GM23338 (cell line): ENCODE measurements around the gene MOB3C. TPM values are rescaled to one million over a fixed set of nuclear protein-coding genes. Genes with fewer than 3 reads are reported as not detected.

Experiments
- ATAC-seq: fragments of 200-7000 bp; cut with Tn5 transposase; 3 replicates; pipeline ENCODE4 v1.9.1; 2020
- DNase-seq: peaks from one replicate; pipeline ENCODE4 v3.0.0-alpha.2; 2015; ENCODE audit warnings: low spot score
- H2AFZ ChIP-seq: fragments of 200-600 bp; sonication (generic); 2 replicates; pipeline ENCODE4 v1.8.0; 2016; ENCODE audit warnings: antibody characterized with exemption, mild to moderate bottlenecking, moderate library complexity
- H3F3A ChIP-seq: fragments of 200-600 bp; sonication (generic); replicated peaks from 2 replicates; pipeline ENCODE4 v1.8.0; 2017; ENCODE audit warnings: antibody characterized with exemption, mixed run types, low read depth
- H3K27ac ChIP-seq: fragments of 200-600 bp; sonication (generic); 2 replicates; pipeline ENCODE4 v1.6.1; 2016; ENCODE audit warnings: low read depth
- H3K27me3 ChIP-seq: fragments of 200-600 bp; sonication (generic); 2 replicates; pipeline ENCODE4 v1.8.0; 2016; ENCODE audit warnings: mild to moderate bottlenecking, mixed run types, moderate library complexity; ENCODE audit not compliant: insufficient read depth
- H3K36me3 ChIP-seq: fragments of 200-600 bp; sonication (generic); 2 replicates; pipeline ENCODE4 v1.8.0; 2016; ENCODE audit warnings: mild to moderate bottlenecking; ENCODE audit not compliant: insufficient read depth
- H3K4me1 ChIP-seq: fragments of 200-600 bp; sonication (generic); 2 replicates; pipeline ENCODE4 v1.8.0; 2016; ENCODE audit warnings: mild to moderate bottlenecking, moderate library complexity; ENCODE audit not compliant: insufficient read depth
- H3K4me2 ChIP-seq: fragments of 200-600 bp; sonication (generic); 2 replicates; pipeline ENCODE4 v1.7.1; 2017; ENCODE audit warnings: mixed run types
- H3K4me3 ChIP-seq: fragments of 200-600 bp; sonication (generic); 2 replicates; pipeline ENCODE4 v1.6.1; 2016; ENCODE audit warnings: mixed run types
- H3K79me2 ChIP-seq: fragments of 200-600 bp; sonication (generic); replicated peaks from 2 replicates; pipeline ENCODE4 v1.8.0; 2017; ENCODE audit warnings: mild to moderate bottlenecking; ENCODE audit not compliant: insufficient read depth
- H3K9me2 ChIP-seq: fragments of 200-600 bp; sonication (generic); 2 replicates; pipeline ENCODE4 v1.8.0; 2017; ENCODE audit not compliant: insufficient read depth
- H4K20me1 ChIP-seq: fragments of 200-600 bp; sonication (generic); replicated peaks from 2 replicates; pipeline ENCODE4 v1.8.0; 2017; ENCODE audit warnings: mild to moderate bottlenecking; ENCODE audit not compliant: insufficient read depth
- H3K27ac Mint-ChIP-seq: 2 replicates; pipeline ENCODE4 v1.8.0; 2020; ENCODE audit warnings: inconsistent platforms, mild to moderate bottlenecking, moderate library complexity, mixed read lengths
- H3K27me3 Mint-ChIP-seq: 3 replicates; pipeline ENCODE4 v1.8.0; 2022; ENCODE audit warnings: low read depth, mild to moderate bottlenecking, moderate library complexity, mixed read lengths, inconsistent platforms; ENCODE audit not compliant: insufficient read depth, poor library complexity
- H3K36me3 Mint-ChIP-seq: 3 replicates; pipeline ENCODE4 v1.8.0; 2021; ENCODE audit warnings: low read depth, mild to moderate bottlenecking, inconsistent platforms, moderate library complexity, mixed read lengths
- H3K4me1 Mint-ChIP-seq: 3 replicates; pipeline ENCODE4 v1.8.0; 2020; ENCODE audit warnings: mild to moderate bottlenecking, inconsistent platforms, mixed read lengths
- H3K4me3 Mint-ChIP-seq: 3 replicates; pipeline ENCODE4 v1.8.0; 2021; ENCODE audit warnings: moderate library complexity, mild to moderate bottlenecking, inconsistent platforms, mixed read lengths
- H3K9me3 Mint-ChIP-seq: 3 replicates; pipeline ENCODE4 v1.8.0; 2020; ENCODE audit warnings: moderate library complexity, mild to moderate bottlenecking, inconsistent platforms, mixed read lengths
- CREB1 ChIP-seq: fragments of 250-450 bp; sonication (Bioruptor Pico); IDR thresholded peaks from 2 replicates; pipeline ENCODE4 v1.5.0; 2020; ENCODE audit warnings: low read depth, mild to moderate bottlenecking, moderate library complexity
- ETS1 ChIP-seq: IDR thresholded peaks from 2 replicates; pipeline ENCODE4 v1.6.1; 2016; ENCODE audit warnings: antibody characterized with exemption
- EZH2 ChIP-seq: fragments of 200-600 bp; sonication (generic); IDR thresholded peaks from one replicate; pipeline ENCODE4 v1.8.0; 2017; ENCODE audit warnings: antibody characterized with exemption, mild to moderate bottlenecking, low read depth; ENCODE audit not compliant: unreplicated experiment
- EZH2phosphoT487 ChIP-seq: fragments of 200-600 bp; sonication (generic); IDR thresholded peaks from one replicate; pipeline ENCODE4 v1.8.1; 2018; ENCODE audit warnings: antibody characterized with exemption; ENCODE audit not compliant: unreplicated experiment
- JUNB ChIP-seq: IDR thresholded peaks from one replicate; pipeline ENCODE4 v1.6.1; 2016; ENCODE audit warnings: antibody characterized with exemption; ENCODE audit not compliant: unreplicated experiment
- NANOG ChIP-seq: IDR thresholded peaks from 2 replicates; pipeline ENCODE4 v1.6.1; 2016; ENCODE audit warnings: antibody characterized with exemption, borderline replicate concordance
- POLR2AphosphoS5 ChIP-seq: IDR thresholded peaks from 2 replicates; pipeline ENCODE4 v1.6.1; 2016; ENCODE audit warnings: antibody characterized with exemption, low read depth
- STAT1 ChIP-seq: IDR thresholded peaks from one replicate; pipeline ENCODE4 v1.6.1; 2016; ENCODE audit warnings: antibody characterized with exemption; ENCODE audit not compliant: unreplicated experiment
- ZNF114 ChIP-seq: fragments of 250-450 bp; sonication (Bioruptor Pico); IDR thresholded peaks from 2 replicates; pipeline ENCODE4 v1.5.0; 2020; ENCODE audit warnings: mild to moderate bottlenecking, moderate library complexity
- ZNF331 ChIP-seq: fragments of 250-450 bp; sonication (Bioruptor Pico); IDR thresholded peaks from 2 replicates; pipeline ENCODE4 v1.5.0; 2020; ENCODE audit warnings: low read depth, mild to moderate bottlenecking, moderate library complexity
- polyA plus RNA-seq: library from polyadenylated mRNA; unstranded; fragments of >200 nt; fragmentation: Nextera tagmentation; extraction: Ambion mirVana; gene quantifications from 2 replicates; pipeline ENCODE4 v1.2.1, GENCODE V29; 2016
- total RNA-seq: library from RNA; depleted of rRNA; stranded (reverse); fragments of >200 nt; shearing (Covaris generic); gene quantifications from 2 replicates; pipeline ENCODE4 v1.2.3, GENCODE V29; 2014
- TF ChIP-seq, protein P1 (sequence below): fragments of 250-450 bp; sonication (Bioruptor Pico); IDR thresholded peaks from 2 replicates; pipeline ENCODE4 v1.5.0; 2020; ENCODE audit warnings: mild to moderate bottlenecking, moderate library complexity
- TF ChIP-seq, protein P2 (sequence below), 2 experiments: fragments of 200-600 bp in 1 of 2; sonication (generic) in 1 of 2; conservative IDR thresholded peaks; 2 replicates each; pipeline versions ENCODE4 v1.5.1 to v1.6.1; 2016 to 2017; ENCODE audit warnings: antibody characterized with exemption in 2 of 2, low read depth in 2 of 2, mild to moderate bottlenecking in 2 of 2, moderate library complexity in 1 of 2
- TF ChIP-seq, protein P3 (sequence below): IDR thresholded peaks from one replicate; pipeline ENCODE4 v1.6.1; 2018; ENCODE audit warnings: antibody characterized with exemption; ENCODE audit not compliant: unreplicated experiment

The MOB3C gene
- total and polyA plus RNA-seq, 2 experiments from 2014 or later: 1.1 to 6.2 TPM

DNA sequence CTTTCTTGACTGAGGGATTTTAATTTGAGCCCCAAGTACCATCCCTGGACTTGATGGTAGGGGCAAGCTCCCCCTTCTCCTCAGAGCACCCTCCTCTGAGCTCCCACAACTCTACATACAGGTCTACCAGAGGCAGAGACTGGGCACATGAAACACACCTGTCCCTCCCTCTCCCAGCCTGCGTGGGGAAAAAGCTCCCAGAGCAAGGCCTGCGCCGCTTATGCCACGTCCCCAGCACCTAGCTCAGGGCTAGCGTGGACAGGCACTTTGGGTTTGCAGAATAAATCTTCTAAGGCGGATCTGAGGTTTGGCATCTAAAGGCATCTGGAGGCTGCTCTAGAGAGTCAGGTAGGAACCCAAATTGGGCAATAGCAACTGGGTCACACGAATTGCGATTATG lies 57.6 kb downstream of the MOB3C start:
- ATAC-seq: no peak
- H3K27ac ChIP-seq: no peak overlapping the region
- H3K36me3 Mint-ChIP-seq: no peaks in the 10 kb centered on the region; the same call in 2 of the 3 replicates
- TF ChIP-seq, protein P1, sequence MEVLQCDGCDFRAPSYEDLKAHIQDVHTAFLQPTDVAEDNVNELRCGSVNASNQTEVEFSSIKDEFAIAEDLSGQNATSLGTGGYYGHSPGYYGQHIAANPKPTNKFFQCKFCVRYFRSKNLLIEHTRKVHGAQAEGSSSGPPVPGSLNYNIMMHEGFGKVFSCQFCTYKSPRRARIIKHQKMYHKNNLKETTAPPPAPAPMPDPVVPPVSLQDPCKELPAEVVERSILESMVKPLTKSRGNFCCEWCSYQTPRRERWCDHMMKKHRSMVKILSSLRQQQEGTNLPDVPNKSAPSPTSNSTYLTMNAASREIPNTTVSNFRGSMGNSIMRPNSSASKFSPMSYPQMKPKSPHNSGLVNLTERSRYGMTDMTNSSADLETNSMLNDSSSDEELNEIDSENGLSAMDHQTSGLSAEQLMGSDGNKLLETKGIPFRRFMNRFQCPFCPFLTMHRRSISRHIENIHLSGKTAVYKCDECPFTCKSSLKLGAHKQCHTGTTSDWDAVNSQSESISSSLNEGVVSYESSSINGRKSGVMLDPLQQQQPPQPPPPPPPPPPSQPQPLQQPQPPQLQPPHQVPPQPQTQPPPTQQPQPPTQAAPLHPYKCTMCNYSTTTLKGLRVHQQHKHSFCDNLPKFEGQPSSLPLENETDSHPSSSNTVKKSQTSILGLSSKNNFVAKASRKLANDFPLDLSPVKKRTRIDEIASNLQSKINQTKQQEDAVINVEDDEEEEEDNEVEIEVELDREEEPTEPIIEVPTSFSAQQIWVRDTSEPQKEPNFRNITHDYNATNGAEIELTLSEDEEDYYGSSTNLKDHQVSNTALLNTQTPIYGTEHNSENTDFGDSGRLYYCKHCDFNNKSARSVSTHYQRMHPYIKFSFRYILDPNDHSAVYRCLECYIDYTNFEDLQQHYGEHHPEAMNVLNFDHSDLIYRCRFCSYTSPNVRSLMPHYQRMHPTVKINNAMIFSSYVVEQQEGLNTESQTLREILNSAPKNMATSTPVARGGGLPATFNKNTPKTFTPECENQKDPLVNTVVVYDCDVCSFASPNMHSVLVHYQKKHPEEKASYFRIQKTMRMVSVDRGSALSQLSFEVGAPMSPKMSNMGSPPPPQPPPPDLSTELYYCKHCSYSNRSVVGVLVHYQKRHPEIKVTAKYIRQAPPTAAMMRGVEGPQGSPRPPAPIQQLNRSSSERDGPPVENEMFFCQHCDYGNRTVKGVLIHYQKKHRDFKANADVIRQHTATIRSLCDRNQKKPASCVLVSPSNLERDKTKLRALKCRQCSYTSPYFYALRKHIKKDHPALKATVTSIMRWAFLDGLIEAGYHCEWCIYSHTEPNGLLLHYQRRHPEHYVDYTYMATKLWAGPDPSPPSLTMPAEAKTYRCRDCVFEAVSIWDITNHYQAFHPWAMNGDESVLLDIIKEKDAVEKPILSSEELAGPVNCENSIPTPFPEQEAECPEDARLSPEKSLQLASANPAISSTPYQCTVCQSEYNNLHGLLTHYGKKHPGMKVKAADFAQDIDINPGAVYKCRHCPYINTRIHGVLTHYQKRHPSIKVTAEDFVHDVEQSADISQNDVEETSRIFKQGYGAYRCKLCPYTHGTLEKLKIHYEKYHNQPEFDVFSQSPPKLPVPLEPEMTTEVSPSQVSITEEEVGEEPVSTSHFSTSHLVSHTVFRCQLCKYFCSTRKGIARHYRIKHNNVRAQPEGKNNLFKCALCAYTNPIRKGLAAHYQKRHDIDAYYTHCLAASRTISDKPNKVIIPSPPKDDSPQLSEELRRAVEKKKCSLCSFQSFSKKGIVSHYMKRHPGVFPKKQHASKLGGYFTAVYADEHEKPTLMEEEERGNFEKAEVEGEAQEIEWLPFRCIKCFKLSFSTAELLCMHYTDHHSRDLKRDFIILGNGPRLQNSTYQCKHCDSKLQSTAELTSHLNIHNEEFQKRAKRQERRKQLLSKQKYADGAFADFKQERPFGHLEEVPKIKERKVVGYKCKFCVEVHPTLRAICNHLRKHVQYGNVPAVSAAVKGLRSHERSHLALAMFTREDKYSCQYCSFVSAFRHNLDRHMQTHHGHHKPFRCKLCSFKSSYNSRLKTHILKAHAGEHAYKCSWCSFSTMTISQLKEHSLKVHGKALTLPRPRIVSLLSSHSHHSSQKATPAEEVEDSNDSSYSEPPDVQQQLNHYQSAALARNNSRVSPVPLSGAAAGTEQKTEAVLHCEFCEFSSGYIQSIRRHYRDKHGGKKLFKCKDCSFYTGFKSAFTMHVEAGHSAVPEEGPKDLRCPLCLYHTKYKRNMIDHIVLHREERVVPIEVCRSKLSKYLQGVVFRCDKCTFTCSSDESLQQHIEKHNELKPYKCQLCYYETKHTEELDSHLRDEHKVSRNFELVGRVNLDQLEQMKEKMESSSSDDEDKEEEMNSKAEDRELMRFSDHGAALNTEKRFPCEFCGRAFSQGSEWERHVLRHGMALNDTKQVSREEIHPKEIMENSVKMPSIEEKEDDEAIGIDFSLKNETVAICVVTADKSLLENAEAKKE (CRISPR knock-in tag): no peak
- TF ChIP-seq STAT1 (no peak), NANOG (no peak), JUNB (no peak), EZH2 (no peak), EZH2phosphoT487 (no peak), CREB1 (CRISPR knock-in tag) (no peak), POLR2AphosphoS5 (no peak), ZNF114 (CRISPR knock-in tag) (no peak), ZNF331 (no peak), ETS1 (no peak)
- TF ChIP-seq, protein P2, sequence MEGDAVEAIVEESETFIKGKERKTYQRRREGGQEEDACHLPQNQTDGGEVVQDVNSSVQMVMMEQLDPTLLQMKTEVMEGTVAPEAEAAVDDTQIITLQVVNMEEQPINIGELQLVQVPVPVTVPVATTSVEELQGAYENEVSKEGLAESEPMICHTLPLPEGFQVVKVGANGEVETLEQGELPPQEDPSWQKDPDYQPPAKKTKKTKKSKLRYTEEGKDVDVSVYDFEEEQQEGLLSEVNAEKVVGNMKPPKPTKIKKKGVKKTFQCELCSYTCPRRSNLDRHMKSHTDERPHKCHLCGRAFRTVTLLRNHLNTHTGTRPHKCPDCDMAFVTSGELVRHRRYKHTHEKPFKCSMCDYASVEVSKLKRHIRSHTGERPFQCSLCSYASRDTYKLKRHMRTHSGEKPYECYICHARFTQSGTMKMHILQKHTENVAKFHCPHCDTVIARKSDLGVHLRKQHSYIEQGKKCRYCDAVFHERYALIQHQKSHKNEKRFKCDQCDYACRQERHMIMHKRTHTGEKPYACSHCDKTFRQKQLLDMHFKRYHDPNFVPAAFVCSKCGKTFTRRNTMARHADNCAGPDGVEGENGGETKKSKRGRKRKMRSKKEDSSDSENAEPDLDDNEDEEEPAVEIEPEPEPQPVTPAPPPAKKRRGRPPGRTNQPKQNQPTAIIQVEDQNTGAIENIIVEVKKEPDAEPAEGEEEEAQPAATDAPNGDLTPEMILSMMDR (conservative IDR thresholded peaks at IDR 0.05; ENCODE audit: low read depth in 2 of 2): no peak
- TF ChIP-seq, protein P3, sequence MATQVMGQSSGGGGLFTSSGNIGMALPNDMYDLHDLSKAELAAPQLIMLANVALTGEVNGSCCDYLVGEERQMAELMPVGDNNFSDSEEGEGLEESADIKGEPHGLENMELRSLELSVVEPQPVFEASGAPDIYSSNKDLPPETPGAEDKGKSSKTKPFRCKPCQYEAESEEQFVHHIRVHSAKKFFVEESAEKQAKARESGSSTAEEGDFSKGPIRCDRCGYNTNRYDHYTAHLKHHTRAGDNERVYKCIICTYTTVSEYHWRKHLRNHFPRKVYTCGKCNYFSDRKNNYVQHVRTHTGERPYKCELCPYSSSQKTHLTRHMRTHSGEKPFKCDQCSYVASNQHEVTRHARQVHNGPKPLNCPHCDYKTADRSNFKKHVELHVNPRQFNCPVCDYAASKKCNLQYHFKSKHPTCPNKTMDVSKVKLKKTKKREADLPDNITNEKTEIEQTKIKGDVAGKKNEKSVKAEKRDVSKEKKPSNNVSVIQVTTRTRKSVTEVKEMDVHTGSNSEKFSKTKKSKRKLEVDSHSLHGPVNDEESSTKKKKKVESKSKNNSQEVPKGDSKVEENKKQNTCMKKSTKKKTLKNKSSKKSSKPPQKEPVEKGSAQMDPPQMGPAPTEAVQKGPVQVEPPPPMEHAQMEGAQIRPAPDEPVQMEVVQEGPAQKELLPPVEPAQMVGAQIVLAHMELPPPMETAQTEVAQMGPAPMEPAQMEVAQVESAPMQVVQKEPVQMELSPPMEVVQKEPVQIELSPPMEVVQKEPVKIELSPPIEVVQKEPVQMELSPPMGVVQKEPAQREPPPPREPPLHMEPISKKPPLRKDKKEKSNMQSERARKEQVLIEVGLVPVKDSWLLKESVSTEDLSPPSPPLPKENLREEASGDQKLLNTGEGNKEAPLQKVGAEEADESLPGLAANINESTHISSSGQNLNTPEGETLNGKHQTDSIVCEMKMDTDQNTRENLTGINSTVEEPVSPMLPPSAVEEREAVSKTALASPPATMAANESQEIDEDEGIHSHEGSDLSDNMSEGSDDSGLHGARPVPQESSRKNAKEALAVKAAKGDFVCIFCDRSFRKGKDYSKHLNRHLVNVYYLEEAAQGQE: no peak
- H2AFZ ChIP-seq: no peak overlapping the region
- no peaks in the 10 kb centered on the region for H3K27me3 ChIP-seq
- peaks cover 7% of the 10 kb centered on the region for H3K27me3 Mint-ChIP-seq
- H3K9me3 Mint-ChIP-seq: no peaks in the 10 kb centered on the region
- H4K20me1 ChIP-seq: no peaks in the 10 kb centered on the region
- H3K4me3 ChIP-seq: no peak overlapping the region
- no peak for DNase-seq
- no peaks in the 10 kb centered on the region for H3F3A ChIP-seq
- H3K4me3 Mint-ChIP-seq: no peak overlapping the region
- no peaks in the 10 kb centered on the region for H3K9me2 ChIP-seq
- H3K4me2 ChIP-seq: no peak overlapping the region
- no peak overlapping the region for H3K27ac Mint-ChIP-seq
- H3K4me1 Mint-ChIP-seq: peaks cover 10% of the 10 kb centered on the region
- no peaks in the 10 kb centered on the region for H3K36me3 ChIP-seq
- H3K4me1 ChIP-seq: no peaks in the 10 kb centered on the region
- no peaks in the 10 kb centered on the region for H3K79me2 ChIP-seq
